ENCODE measurements around the gene ABR. TPM values are rescaled to one million over a fixed set of nuclear protein-coding genes. Genes with fewer than 3 reads are reported as not detected.

ABR gene
- total and polyA plus RNA-seq, 2 donors = 17.7 to 37.6 TPM

GRCh38 chr17:1169221-1169928 is 10.4 kb downstream of the ABR start:
- H3K9me3 ChIP-seq (ENCODE audit: control insufficient read depth in 2 of 2, insufficient read depth in 1 of 2, low read length in 1 of 2) = no peaks in the 10 kb centered on the region
- H3K27ac ChIP-seq (ENCODE audit: low read depth in 1 of 2, low read length in 1 of 2) = no peak overlapping the region
- no peak for DNase-seq (ENCODE audit: low read depth in 6 of 9, low spot score in 9 of 9)
- H3K36me3 ChIP-seq (ENCODE audit: control insufficient read depth in 2 of 2, insufficient read depth in 2 of 2, low read length in 1 of 2) = no peaks in the 10 kb centered on the region
- 93% methylated on average over 22 of the region's 22 CpGs for WGBS
- no peaks in the 10 kb centered on the region for H3K27me3 ChIP-seq (ENCODE audit: control insufficient read depth in 2 of 2, insufficient read depth in 1 of 2, low read length in 1 of 2)
- no peak overlapping the region for H3K4me3 ChIP-seq (ENCODE audit: low read length in 2 of 2)
- peaks cover 0 to 5% of the 10 kb centered on the region in 2 donors for H3K4me1 ChIP-seq (ENCODE audit: control insufficient read depth in 2 of 2, insufficient read depth in 2 of 2, low read length in 2 of 2)

DNA sequence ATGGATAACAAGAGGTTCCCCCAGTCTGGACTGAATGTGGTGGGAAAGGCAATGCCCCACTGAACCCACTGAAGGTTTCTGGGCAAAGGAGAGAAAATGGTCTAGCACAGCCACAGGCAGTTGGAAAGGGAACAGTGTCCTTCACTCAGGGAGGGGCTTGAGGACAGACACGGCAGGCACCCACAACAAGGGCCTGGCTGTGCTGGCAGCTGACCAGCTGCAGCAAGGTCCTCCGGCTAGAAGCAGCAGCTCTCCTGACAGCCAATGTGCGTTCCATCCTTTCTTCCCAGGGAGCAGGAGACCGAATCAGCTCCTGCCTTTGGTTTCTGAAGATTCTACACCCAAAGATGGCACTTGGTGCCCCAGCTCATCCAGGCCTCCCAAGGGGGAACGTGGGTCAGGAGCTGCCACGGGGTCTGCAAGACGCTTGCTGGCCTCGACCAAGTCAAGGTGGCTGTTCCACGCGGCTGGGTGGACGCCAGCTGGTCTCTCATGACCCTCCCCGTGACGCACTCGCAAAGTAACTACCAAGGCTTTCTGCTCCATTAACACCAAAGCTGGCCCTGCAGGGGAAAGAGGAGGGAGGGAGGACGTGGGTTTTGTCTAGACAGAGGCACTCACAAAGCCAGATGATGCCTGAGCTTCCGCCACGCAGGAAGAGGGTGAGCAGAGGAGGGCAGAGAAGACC is 11.1 kb downstream of the ABR start:
- H3K4me3 ChIP-seq (ENCODE audit: low read length in 2 of 2) = no peak overlapping the region
- peaks cover 0 to 5% of the 10 kb centered on the region in 2 donors for H3K4me1 ChIP-seq (ENCODE audit: control insufficient read depth in 2 of 2, insufficient read depth in 2 of 2, low read length in 2 of 2)
- no peaks in the 10 kb centered on the region for H3K9me3 ChIP-seq (ENCODE audit: control insufficient read depth in 2 of 2, insufficient read depth in 1 of 2, low read length in 1 of 2)
- WGBS = 92% methylated on average over 17 of the region's 17 CpGs
- H3K36me3 ChIP-seq (ENCODE audit: control insufficient read depth in 2 of 2, insufficient read depth in 2 of 2, low read length in 1 of 2) = no peaks in the 10 kb centered on the region
- no peaks in the 10 kb centered on the region for H3K27me3 ChIP-seq (ENCODE audit: control insufficient read depth in 2 of 2, insufficient read depth in 1 of 2, low read length in 1 of 2)
- no peak overlapping the region for H3K27ac ChIP-seq (ENCODE audit: low read depth in 1 of 2, low read length in 1 of 2)
- DNase-seq (ENCODE audit: low read depth in 6 of 9, low spot score in 9 of 9) = no peak

- DNase-seq (ENCODE audit: low read depth in 6 of 9, low spot score in 9 of 9) = no peak
- no peak overlapping the region for H3K4me3 ChIP-seq (ENCODE audit: low read length in 2 of 2)
- peaks cover 0 to 5% of the 10 kb centered on the region in 2 donors for H3K4me1 ChIP-seq (ENCODE audit: control insufficient read depth in 2 of 2, insufficient read depth in 2 of 2, low read length in 2 of 2)
- no peaks in the 10 kb centered on the region for H3K36me3 ChIP-seq (ENCODE audit: control insufficient read depth in 2 of 2, insufficient read depth in 2 of 2, low read length in 1 of 2)
- 95% methylated on average over 11 of the region's 11 CpGs for WGBS
- H3K9me3 ChIP-seq (ENCODE audit: control insufficient read depth in 2 of 2, insufficient read depth in 1 of 2, low read length in 1 of 2) = no peaks in the 10 kb centered on the region
- H3K27me3 ChIP-seq (ENCODE audit: control insufficient read depth in 2 of 2, insufficient read depth in 1 of 2, low read length in 1 of 2) = no peaks in the 10 kb centered on the region
- no peak overlapping the region for H3K27ac ChIP-seq (ENCODE audit: low read depth in 1 of 2, low read length in 1 of 2)
Observed at GRCh38 chr17:1166276-1166675, 13.5 kb downstream of the ABR start.

GRCh38 chr17:1165836-1166235 is 13.9 kb downstream of the ABR start:
- no peaks in the 10 kb centered on the region for H3K36me3 ChIP-seq (ENCODE audit: control insufficient read depth in 2 of 2, insufficient read depth in 2 of 2, low read length in 1 of 2)
- no peak for DNase-seq (ENCODE audit: low read depth in 6 of 9, low spot score in 9 of 9)
- H3K27me3 ChIP-seq (ENCODE audit: control insufficient read depth in 2 of 2, insufficient read depth in 1 of 2, low read length in 1 of 2) = no peaks in the 10 kb centered on the region
- H3K9me3 ChIP-seq (ENCODE audit: control insufficient read depth in 2 of 2, insufficient read depth in 1 of 2, low read length in 1 of 2) = no peaks in the 10 kb centered on the region
- 96% methylated on average over 19 of the region's 19 CpGs for WGBS
- peaks cover 0 to 5% of the 10 kb centered on the region in 2 donors for H3K4me1 ChIP-seq (ENCODE audit: control insufficient read depth in 2 of 2, insufficient read depth in 2 of 2, low read length in 2 of 2)
- no peak overlapping the region for H3K27ac ChIP-seq (ENCODE audit: low read depth in 1 of 2, low read length in 1 of 2)
- no peak overlapping the region for H3K4me3 ChIP-seq (ENCODE audit: low read length in 2 of 2)

- H3K4me1 ChIP-seq (ENCODE audit: control insufficient read depth in 2 of 2, insufficient read depth in 2 of 2, low read length in 2 of 2) = peaks cover 0 to 5% of the 10 kb centered on the region in 2 donors
- no peak overlapping the region for H3K4me3 ChIP-seq (ENCODE audit: low read length in 2 of 2)
- H3K27me3 ChIP-seq (ENCODE audit: control insufficient read depth in 2 of 2, insufficient read depth in 1 of 2, low read length in 1 of 2) = no peaks in the 10 kb centered on the region
- no peak for DNase-seq (ENCODE audit: low read depth in 6 of 9, low spot score in 9 of 9)
- no peak overlapping the region for H3K27ac ChIP-seq (ENCODE audit: low read depth in 1 of 2, low read length in 1 of 2)
- no peaks in the 10 kb centered on the region for H3K9me3 ChIP-seq (ENCODE audit: control insufficient read depth in 2 of 2, insufficient read depth in 1 of 2, low read length in 1 of 2)
- H3K36me3 ChIP-seq (ENCODE audit: control insufficient read depth in 2 of 2, insufficient read depth in 2 of 2, low read length in 1 of 2) = no peaks in the 10 kb centered on the region
- WGBS = 45% methylated on average over 12 of the region's 12 CpGs
Observed at GRCh38 chr17:1164935-1165556, 14.7 kb downstream of the ABR start.

DNA sequence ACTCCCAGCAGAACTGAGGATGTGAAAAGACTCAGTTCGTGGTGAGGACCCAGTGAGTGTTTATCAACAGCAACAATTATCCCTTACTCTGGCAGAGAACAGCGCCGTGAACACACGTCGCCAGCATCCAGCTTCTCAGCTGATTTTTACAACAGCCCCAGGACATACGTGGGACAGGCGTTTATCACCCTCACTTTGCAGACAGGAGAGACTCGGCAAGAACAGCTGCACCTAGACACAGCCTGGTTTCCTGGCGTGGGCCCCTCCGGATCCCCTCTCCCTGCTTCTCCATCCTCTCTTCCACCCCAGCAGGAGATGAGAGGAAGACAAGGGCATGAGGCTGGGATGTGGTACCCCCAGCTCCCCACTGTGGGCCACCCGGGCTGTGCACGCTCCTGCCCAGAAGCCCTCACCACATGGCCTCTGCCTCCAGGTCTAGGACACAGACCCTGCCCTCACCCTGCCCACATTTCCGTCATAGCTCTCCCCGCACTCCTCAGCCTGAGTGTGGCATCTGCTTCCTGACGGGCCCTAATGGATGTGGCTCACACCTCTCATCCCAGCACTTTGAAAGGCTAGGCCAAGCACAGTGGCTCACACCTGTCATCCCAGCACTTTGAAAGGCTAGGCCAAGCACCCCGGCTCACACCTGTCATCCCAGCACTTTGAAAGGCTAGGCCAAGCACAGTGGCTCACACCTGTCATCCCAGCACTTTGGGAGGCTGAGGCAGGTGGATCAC is 17.5 kb downstream of the ABR start:
- H3K9me3 ChIP-seq (ENCODE audit: control insufficient read depth in 2 of 2, insufficient read depth in 1 of 2, low read length in 1 of 2) = no peaks in the 10 kb centered on the region
- no peak overlapping the region for H3K27ac ChIP-seq (ENCODE audit: low read depth in 1 of 2, low read length in 1 of 2)
- no peak for DNase-seq (ENCODE audit: low read depth in 6 of 9, low spot score in 9 of 9)
- H3K4me3 ChIP-seq (ENCODE audit: low read length in 2 of 2) = no peak overlapping the region
- H3K36me3 ChIP-seq (ENCODE audit: control insufficient read depth in 2 of 2, insufficient read depth in 2 of 2, low read length in 1 of 2) = no peaks in the 10 kb centered on the region
- H3K27me3 ChIP-seq (ENCODE audit: control insufficient read depth in 2 of 2, insufficient read depth in 1 of 2, low read length in 1 of 2) = no peaks in the 10 kb centered on the region
- 87% methylated on average over 16 of the region's 16 CpGs for WGBS
- no peaks in the 10 kb centered on the region for H3K4me1 ChIP-seq (ENCODE audit: control insufficient read depth in 2 of 2, insufficient read depth in 2 of 2, low read length in 2 of 2)

DNA sequence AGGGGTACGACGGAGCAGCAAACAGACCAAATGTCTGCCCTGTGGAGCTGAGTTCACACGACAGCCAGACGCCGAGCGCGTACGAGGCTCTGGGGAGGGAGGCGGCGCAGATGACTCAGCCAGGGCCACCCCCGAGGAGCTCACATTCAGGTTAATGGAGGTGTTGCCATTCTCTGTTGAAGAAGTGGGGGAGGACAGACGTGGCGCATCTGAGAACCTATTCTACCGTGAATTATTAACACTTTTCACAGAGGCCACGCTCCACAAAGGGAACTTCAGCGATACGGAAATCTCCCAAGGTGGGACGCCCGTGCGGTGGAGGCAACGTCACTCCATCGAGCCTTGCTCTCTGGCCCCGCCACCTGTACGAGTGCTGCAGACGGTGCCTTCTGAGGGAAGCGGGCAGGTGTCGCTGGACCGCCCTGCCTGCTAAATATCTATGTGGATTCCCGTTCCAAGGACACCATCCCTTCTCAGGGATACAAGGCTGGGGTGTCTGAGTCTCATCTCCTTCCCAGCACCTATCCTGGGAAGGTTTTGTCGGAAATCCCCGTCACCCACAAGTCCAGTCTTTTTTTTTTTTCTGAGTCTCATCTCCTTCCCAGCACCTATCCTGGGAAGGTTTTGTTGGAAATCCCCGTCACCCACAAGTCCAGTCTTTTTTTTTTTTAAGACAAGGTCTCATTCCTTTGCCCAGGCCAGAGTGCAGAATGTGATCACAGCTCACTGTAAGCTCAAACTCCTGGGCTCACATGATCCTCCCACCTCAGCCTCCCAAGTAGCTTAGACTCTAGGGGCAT is 19.0 kb downstream of the ABR start:
- H3K27me3 ChIP-seq (ENCODE audit: control insufficient read depth in 2 of 2, insufficient read depth in 1 of 2, low read length in 1 of 2) = no peaks in the 10 kb centered on the region
- H3K36me3 ChIP-seq (ENCODE audit: control insufficient read depth in 2 of 2, insufficient read depth in 2 of 2, low read length in 1 of 2) = no peaks in the 10 kb centered on the region
- H3K4me3 ChIP-seq (ENCODE audit: low read length in 2 of 2) = no peak overlapping the region
- H3K27ac ChIP-seq (ENCODE audit: low read depth in 1 of 2, low read length in 1 of 2) = no peak overlapping the region
- DNase-seq (ENCODE audit: low read depth in 6 of 9, low spot score in 9 of 9) = no peak
- no peaks in the 10 kb centered on the region for H3K9me3 ChIP-seq (ENCODE audit: control insufficient read depth in 2 of 2, insufficient read depth in 1 of 2, low read length in 1 of 2)
- 96% methylated on average over 32 of the region's 32 CpGs for WGBS
- H3K4me1 ChIP-seq (ENCODE audit: control insufficient read depth in 2 of 2, insufficient read depth in 2 of 2, low read length in 2 of 2) = no peaks in the 10 kb centered on the region

DNA sequence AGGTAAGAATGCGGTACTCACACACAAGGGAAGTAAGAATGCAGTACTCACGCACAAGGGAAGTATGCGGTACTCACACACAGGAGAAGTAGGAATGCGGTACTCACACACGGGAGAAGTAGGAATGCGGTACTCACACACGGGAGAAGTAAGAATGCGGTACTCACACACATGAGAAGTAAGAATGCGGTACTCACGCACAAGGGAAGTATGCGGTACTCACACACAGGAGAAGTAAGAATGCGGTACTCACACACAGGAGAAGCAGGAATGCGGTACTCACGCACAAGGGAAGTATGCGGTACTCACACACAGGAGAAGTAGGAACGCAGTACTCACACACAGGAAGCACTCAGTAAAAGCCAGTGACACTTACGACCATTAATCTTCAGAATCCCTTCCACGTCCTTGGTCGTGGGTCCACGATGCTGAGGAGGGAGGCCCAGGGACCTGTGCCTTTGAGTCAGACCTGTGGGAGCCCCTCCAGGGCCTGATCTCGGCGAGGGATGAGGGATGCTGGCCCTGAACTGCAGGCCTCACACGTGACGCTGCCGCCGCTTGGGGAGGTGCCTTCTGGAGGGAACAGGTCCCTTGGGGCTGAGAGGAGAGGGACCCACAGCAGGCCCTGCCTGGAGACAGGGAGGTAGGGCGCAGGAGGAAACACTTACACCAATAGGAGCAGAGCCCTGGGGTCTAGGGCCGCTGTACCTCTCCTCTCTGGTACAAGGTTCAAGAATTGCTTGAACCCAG is 20.2 kb downstream of the ABR start:
- Histone ChIP-seq H3K9me3 (ENCODE audit: control insufficient read depth in 2 of 2, insufficient read depth in 1 of 2, low read length in 1 of 2) (no peaks in the 10 kb centered on the region), H3K4me1 (ENCODE audit: control insufficient read depth in 2 of 2, insufficient read depth in 2 of 2, low read length in 2 of 2) (no peaks in the 10 kb centered on the region), H3K27me3 (ENCODE audit: control insufficient read depth in 2 of 2, insufficient read depth in 1 of 2, low read length in 1 of 2) (no peaks in the 10 kb centered on the region), H3K4me3 (ENCODE audit: low read length in 2 of 2) (no peak overlapping the region), H3K36me3 (ENCODE audit: control insufficient read depth in 2 of 2, insufficient read depth in 2 of 2, low read length in 1 of 2) (no peaks in the 10 kb centered on the region), H3K27ac (ENCODE audit: low read depth in 1 of 2, low read length in 1 of 2) (no peak overlapping the region)
- WGBS = 98% methylated on average over 28 of the region's 28 CpGs
- DNase-seq (ENCODE audit: low read depth in 6 of 9, low spot score in 9 of 9) = no peak
